ENCODE measurements around the gene LMO3. TPM values are rescaled to one million over a fixed set of nuclear protein-coding genes. Genes with fewer than 3 reads are reported as not detected.

The LMO3 gene
- total RNA-seq, 1 donor from 2014 or later: 54.3 TPM

GRCh38 chr12:16626991-16627390 lies 21.0 kb upstream of the LMO3 start:
- no peaks in the 10 kb centered on the region for H3K27me3 ChIP-seq
- TF ChIP-seq EZH2phosphoT487 (IDR thresholded peaks at IDR 0.05) (no peak), EZH2 (IDR thresholded peaks at IDR 0.05) (no peak)
- TF ChIP-seq, protein P1, sequence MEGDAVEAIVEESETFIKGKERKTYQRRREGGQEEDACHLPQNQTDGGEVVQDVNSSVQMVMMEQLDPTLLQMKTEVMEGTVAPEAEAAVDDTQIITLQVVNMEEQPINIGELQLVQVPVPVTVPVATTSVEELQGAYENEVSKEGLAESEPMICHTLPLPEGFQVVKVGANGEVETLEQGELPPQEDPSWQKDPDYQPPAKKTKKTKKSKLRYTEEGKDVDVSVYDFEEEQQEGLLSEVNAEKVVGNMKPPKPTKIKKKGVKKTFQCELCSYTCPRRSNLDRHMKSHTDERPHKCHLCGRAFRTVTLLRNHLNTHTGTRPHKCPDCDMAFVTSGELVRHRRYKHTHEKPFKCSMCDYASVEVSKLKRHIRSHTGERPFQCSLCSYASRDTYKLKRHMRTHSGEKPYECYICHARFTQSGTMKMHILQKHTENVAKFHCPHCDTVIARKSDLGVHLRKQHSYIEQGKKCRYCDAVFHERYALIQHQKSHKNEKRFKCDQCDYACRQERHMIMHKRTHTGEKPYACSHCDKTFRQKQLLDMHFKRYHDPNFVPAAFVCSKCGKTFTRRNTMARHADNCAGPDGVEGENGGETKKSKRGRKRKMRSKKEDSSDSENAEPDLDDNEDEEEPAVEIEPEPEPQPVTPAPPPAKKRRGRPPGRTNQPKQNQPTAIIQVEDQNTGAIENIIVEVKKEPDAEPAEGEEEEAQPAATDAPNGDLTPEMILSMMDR (IDR thresholded peaks at IDR 0.05): no peak
- H3F3A ChIP-seq (ENCODE audit: low read depth): no peaks in the 10 kb centered on the region
- no peak overlapping the region for H3K9ac ChIP-seq
- no peak overlapping the region for H3K27ac ChIP-seq
- H3K4me1 ChIP-seq: no peaks in the 10 kb centered on the region
- no peaks in the 10 kb centered on the region for H3K9me3 ChIP-seq (ENCODE audit: low read depth)
- Mint-ChIP-seq H3K27ac (no peak overlapping the region), H3K4me3 (no peak overlapping the region), H3K27me3 (ENCODE audit: insufficient read depth, low read depth) (peaks cover 2% of the 10 kb centered on the region), H3K9me3 (no peaks in the 10 kb centered on the region), H3K36me3 (no peaks in the 10 kb centered on the region), H3K4me1 (no peaks in the 10 kb centered on the region)
- H3K36me3 ChIP-seq: no peaks in the 10 kb centered on the region
- no peaks in the 10 kb centered on the region for H3K79me2 ChIP-seq (ENCODE audit: low read depth)
- no peaks in the 10 kb centered on the region for H4K20me1 ChIP-seq (ENCODE audit: low read depth)
- H2AFZ ChIP-seq (replicated peaks): no peak overlapping the region
- H3K4me3 ChIP-seq: no peak overlapping the region
- DNase-seq (ENCODE audit: low spot score): no peak
- H3K4me2 ChIP-seq: no peak overlapping the region

DNA sequence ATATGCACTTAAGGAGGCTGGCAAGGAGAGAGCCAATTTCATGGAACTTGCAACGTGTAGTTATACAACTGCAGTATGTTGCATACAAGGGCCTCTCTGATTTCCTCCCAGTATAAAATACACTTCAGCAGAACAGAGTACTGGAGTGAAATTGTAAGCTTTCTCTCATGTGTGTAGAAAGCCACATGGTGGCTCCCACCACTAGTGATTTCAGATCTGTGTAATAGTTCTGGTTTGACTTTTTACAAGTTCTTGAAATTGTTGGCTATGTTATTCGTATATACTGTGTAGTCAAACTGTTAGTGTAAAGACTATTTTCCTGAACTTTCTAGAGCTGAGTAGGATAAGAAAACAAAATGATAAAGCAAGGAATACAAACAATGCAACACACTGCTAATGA lies 16.4 kb upstream of the LMO3 start:
- Histone ChIP-seq H3K27ac (no peak overlapping the region), H3K9me3 (ENCODE audit: low read depth) (no peaks in the 10 kb centered on the region), H3K4me1 (no peaks in the 10 kb centered on the region), H3K36me3 (no peaks in the 10 kb centered on the region), H2AFZ (replicated peaks) (no peak overlapping the region), H3K79me2 (ENCODE audit: low read depth) (no peaks in the 10 kb centered on the region), H3K4me3 (no peak overlapping the region), H4K20me1 (ENCODE audit: low read depth) (no peaks in the 10 kb centered on the region), H3K4me2 (no peak overlapping the region), H3K9ac (no peak overlapping the region), H3F3A (ENCODE audit: low read depth) (no peaks in the 10 kb centered on the region), H3K27me3 (no peaks in the 10 kb centered on the region)
- no peak overlapping the region for H3K27ac Mint-ChIP-seq
- no peak for DNase-seq (ENCODE audit: low spot score)
- no peak overlapping the region for H3K4me3 Mint-ChIP-seq
- TF ChIP-seq, protein P1 (IDR thresholded peaks at IDR 0.05): no peak
- TF ChIP-seq EZH2 (IDR thresholded peaks at IDR 0.05): no peak
- no peak for TF ChIP-seq EZH2phosphoT487 (IDR thresholded peaks at IDR 0.05)
- no peaks in the 10 kb centered on the region for H3K9me3 Mint-ChIP-seq
- no peaks in the 10 kb centered on the region for H3K36me3 Mint-ChIP-seq
- H3K27me3 Mint-ChIP-seq (ENCODE audit: insufficient read depth, low read depth): no peaks in the 10 kb centered on the region
- no peaks in the 10 kb centered on the region for H3K4me1 Mint-ChIP-seq

DNA sequence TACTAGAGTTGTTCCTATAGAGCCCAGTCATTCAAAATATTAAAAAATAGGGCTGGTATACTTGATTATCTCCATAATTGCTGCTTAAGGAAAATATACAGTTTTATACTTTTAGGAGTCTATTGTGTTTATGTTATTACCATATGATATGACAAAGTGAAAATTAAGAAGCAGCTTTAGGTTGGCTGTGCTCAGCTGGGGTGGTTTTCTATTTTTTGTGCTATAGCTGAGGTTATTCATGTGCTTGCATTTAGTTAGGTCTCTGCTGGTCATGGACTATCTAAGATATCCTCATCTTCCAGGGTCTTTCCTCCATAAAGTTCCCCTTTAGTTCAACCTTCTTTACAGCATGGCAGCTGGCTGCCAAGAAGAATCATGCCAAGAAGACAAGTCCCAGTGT lies 13.6 kb upstream of the LMO3 start:
- no peaks in the 10 kb centered on the region for H3K27me3 ChIP-seq
- no peaks in the 10 kb centered on the region for H3F3A ChIP-seq (ENCODE audit: low read depth)
- no peak overlapping the region for H3K4me2 ChIP-seq
- no peak overlapping the region for H3K4me3 ChIP-seq
- Mint-ChIP-seq H3K4me3 (no peak overlapping the region), H3K36me3 (no peaks in the 10 kb centered on the region), H3K4me1 (no peaks in the 10 kb centered on the region), H3K9me3 (no peaks in the 10 kb centered on the region), H3K27ac (no peak overlapping the region), H3K27me3 (ENCODE audit: insufficient read depth, low read depth) (no peaks in the 10 kb centered on the region)
- no peaks in the 10 kb centered on the region for H3K4me1 ChIP-seq
- no peak overlapping the region for H2AFZ ChIP-seq (replicated peaks)
- H4K20me1 ChIP-seq (ENCODE audit: low read depth): no peaks in the 10 kb centered on the region
- H3K9ac ChIP-seq: no peak overlapping the region
- no peaks in the 10 kb centered on the region for H3K36me3 ChIP-seq
- H3K9me3 ChIP-seq (ENCODE audit: low read depth): no peaks in the 10 kb centered on the region
- no peak overlapping the region for H3K27ac ChIP-seq
- H3K79me2 ChIP-seq (ENCODE audit: low read depth): no peaks in the 10 kb centered on the region
- no peak for TF ChIP-seq EZH2 (IDR thresholded peaks at IDR 0.05)
- no peak for TF ChIP-seq EZH2phosphoT487 (IDR thresholded peaks at IDR 0.05)
- TF ChIP-seq, protein P1 (IDR thresholded peaks at IDR 0.05): no peak
- no peak for DNase-seq (ENCODE audit: low spot score)
